Heart right ventricle (tissue), 16 donors: ENCODE results near the gene RNF133. TPM values are rescaled to one million over a fixed set of nuclear protein-coding genes. Genes with fewer than 3 reads are reported as not detected.

Experiments
- ATAC-seq, 8 donors: fragments of 200-7000 bp; cut with Tn5 transposase; one replicate each; pipeline ENCODE4 v1.9.1; 2020; ENCODE audit warnings: mild to moderate bottlenecking in 8 of 8, moderate library complexity in 8 of 8, moderate number of reproducible peaks in 1 of 8
- DNase-seq, 2 donors: peaks; one replicate each; pipeline ENCODE4 v3.0.0-alpha.2; 2020
- H3K27ac ChIP-seq, 10 donors: fragments of 200-600 bp; sonication (generic) in 2 of 10; one replicate each; pipeline versions ENCODE4 v1.5.0 to v1.8.0; 2020 to 2022; ENCODE audit warnings: mild to moderate bottlenecking in 3 of 10
- H3K27me3 ChIP-seq, 7 donors: fragments of 200-600 bp; one replicate each; pipeline ENCODE4 v1.8.0; 2021 to 2022; ENCODE audit warnings: mild to moderate bottlenecking in 2 of 7
- H3K36me3 ChIP-seq, 9 donors: fragments of 200-600 bp; sonication (generic) in 1 of 9; one replicate each; pipeline versions ENCODE4 v1.5.0 to v1.8.0; 2020 to 2022; ENCODE audit warnings: mild to moderate bottlenecking in 2 of 9
- H3K4me1 ChIP-seq, 9 donors: fragments of 200-600 bp; sonication (generic) in 1 of 9; one replicate each; pipeline versions ENCODE4 v1.5.0 to v1.8.0; 2020 to 2022; ENCODE audit warnings: mild to moderate bottlenecking in 4 of 9
- H3K4me3 ChIP-seq, 10 donors: fragments of 200-600 bp; sonication (generic) in 2 of 10; one replicate each; pipeline versions ENCODE4 v1.5.0 to v1.8.0; 2020 to 2022; ENCODE audit warnings: mild to moderate bottlenecking in 7 of 10, moderate library complexity in 2 of 10
- H3K9me3 ChIP-seq, 11 donors: fragments of 200-600 bp in 10 of 11; sonication (generic) in 2 of 11; one replicate each; pipeline versions ENCODE4 v1.5.0 to v1.8.0; 2013 to 2022; ENCODE audit warnings: mild to moderate bottlenecking in 2 of 11, control low read depth in 1 of 11, moderate library complexity in 1 of 11
- CTCF ChIP-seq, 9 donors: fragments of 200-600 bp; sonication (generic) in 2 of 9; IDR thresholded peaks; one replicate each; pipeline versions ENCODE4 v1.5.0 to v1.8.0; 2021 to 2022; ENCODE audit warnings: antibody characterized with exemption in 9 of 9, mild to moderate bottlenecking in 5 of 9, moderate library complexity in 1 of 9
- WGBS, 2 donors: extraction: QIAGEN DNeasy Blood & Tissue Kit; methylation state at CpG; one replicate each; pipeline ENCODE4 v1.1.7; 2013; ENCODE audit warnings: inconsistent platforms in 1 of 2; 5-methylcytosine and 5-hydroxymethylcytosine counted together
- intact Hi-C, 10 donors: fragments of 100-400 bp; cut with DNase I; formaldehyde crosslinking; loops; one replicate each; pipeline versions ENCODE4 v1.11.1 to v1.14.2; 2022
- polyA plus RNA-seq, 2 donors: library from polyadenylated mRNA; stranded (reverse); fragments of 200-250 nt; gene quantifications; one replicate each; pipeline ENCODE4 v1.2.3, GENCODE V29; 2013
- total RNA-seq, 10 donors: library from RNA; stranded (reverse); fragmentation: NEBNext Ultra II Directional in 3 of 10; extraction: Animal tissue kit (Norgen Biotek cat#: 25700) in 3 of 10; gene quantifications; one replicate each; pipeline versions ENCODE4 v1.2.1 to v1.2.4, GENCODE V29; 2021 to 2023
- donor health status: Arrhythmogenic right ventricular cardiomyopathy.
- donor health status: ischemic (EF 13 %, LVEDD 7.1; RV severe dilation, severe dysfunction).
- donor health status: healthy with polysubstance abuse.
- donor health status: DM: no; HTN: yes; CAD: no.
- donor health status: DM: no; HTN: no; CAD: no.
- donor health status: ischemic (EF 25% LVEDD 6.9; RV normal size, moderate dysfunction).
- donor health status: ischemic (EF 25% LVEDD 5.7; RV mildly dilated, moderate dysfunction).
- donor health status: healthy.
- donor health status: DM: yes; HTN: yes; CAD: no.
- donor health status: Ischemic cardiomyopathy.
- donor health status: ischemic (EF 35%, LVEDD 5.7; RV mildly dilated, moderate dysfunction).
- donor health status: nonischemic (EF 11% LVEDD 7.7; RV severe dilation, severe dysfunction).
- donor health status: DM: yes; HTN: yes; CAD: no.
- donor health status: PGD.
- donor health status: ischemic (EF 29% LVEDD 5.4; RV normal size, mild dysfunction).
- donor health status: nonischemic (EF 23%, LVEDD 6.1; RV moderate dilation, normal function).

Gene RNF133
- total and polyA plus RNA-seq, 12 donors, result 0.20 to 0.33 (median 0.21) TPM; not detected in 7

- DNase-seq (no peak), ATAC-seq (no peak)
- no peaks in the 10 kb centered on the region for H3K4me1 ChIP-seq
- no peaks in the 10 kb centered on the region for H3K27me3 ChIP-seq
- H3K4me3 ChIP-seq, result no peak overlapping the region
- intact Hi-C loops, result loop anchor here in 1 of 10 donors (10.0 kb wide), 1 partner anchor 193 kb away; the partner anchor contains the start of gene CADPS2
- WGBS, 2 donors, result 92 to 93% methylated on average over 14 of the region's 14 CpGs
- no peak overlapping the region for H3K27ac ChIP-seq
- TF ChIP-seq CTCF (IDR thresholded peaks at IDR 0.05), result no peak
- H3K9me3 ChIP-seq, result no peaks in the 10 kb centered on the region
- H3K36me3 ChIP-seq, result no peaks in the 10 kb centered on the region
Measured at GRCh38 chr7:122691569-122692235, 7.2 kb downstream of the RNF133 start.

GRCh38 chr7:122689346-122690109 lies 9.4 kb downstream of the RNF133 start:
- no peak overlapping the region for H3K27ac ChIP-seq
- TF ChIP-seq CTCF (IDR thresholded peaks at IDR 0.05), result no peak
- H3K9me3 ChIP-seq, result no peaks in the 10 kb centered on the region
- H3K4me1 ChIP-seq, result no peaks in the 10 kb centered on the region
- intact Hi-C loops, result loop anchor here in 1 of 10 donors (10.0 kb wide), 1 partner anchor 195 kb away; the partner anchor contains the start of gene CADPS2
- H3K4me3 ChIP-seq, result no peak overlapping the region
- H3K27me3 ChIP-seq, result no peaks in the 10 kb centered on the region
- DNase-seq, result no peak
- 93% methylated on average over 13 of the region's 13 CpGs for WGBS, 2 donors
- ATAC-seq, result no peak
- H3K36me3 ChIP-seq, result no peaks in the 10 kb centered on the region

GRCh38 chr7:122688400-122688998 lies 10.4 kb downstream of the RNF133 start:
- no peak for DNase-seq
- no peaks in the 10 kb centered on the region for H3K27me3 ChIP-seq
- no peaks in the 10 kb centered on the region for H3K36me3 ChIP-seq
- no peaks in the 10 kb centered on the region for H3K9me3 ChIP-seq
- 63 to 64% methylated on average over 6 of the region's 6 CpGs for WGBS, 2 donors
- ATAC-seq, result peak in 1 of 8 donors; percentile 34
- no peak for TF ChIP-seq CTCF (IDR thresholded peaks at IDR 0.05)
- intact Hi-C loops, result no loop called here
- H3K4me1 ChIP-seq, result no peaks in the 10 kb centered on the region
- no peak overlapping the region for H3K27ac ChIP-seq
- H3K4me3 ChIP-seq, result no peak overlapping the region

- intact Hi-C loops, result no loop called here
- no peaks in the 10 kb centered on the region for H3K36me3 ChIP-seq
- H3K9me3 ChIP-seq, result no peaks in the 10 kb centered on the region
- WGBS, 2 donors, result 45 to 55% methylated on average over 10 of the region's 10 CpGs
- no peak for DNase-seq
- H3K27me3 ChIP-seq, result no peaks in the 10 kb centered on the region
- no peak overlapping the region for H3K27ac ChIP-seq
- no peak overlapping the region for H3K4me3 ChIP-seq
- TF ChIP-seq CTCF (IDR thresholded peaks at IDR 0.05), result no peak
- no peak for ATAC-seq
- peaks cover 0 to 4% (median 0%) of the 10 kb centered on the region in 9 donors for H3K4me1 ChIP-seq
Measured at GRCh38 chr7:122686360-122686878, 12.5 kb downstream of the RNF133 start.
